Suppressor macrophage (primary cell): ENCODE data around the gene TNFAIP3.
A peak's percentile ranks its signal among the peaks of the same experiment; 100 is the strongest.
"Not testable (repeated sequence)": the region's sequence is repeated elsewhere in the genome, so short reads cannot be mapped to it uniquely, and the experiment has no call there.

ENCODE experiments used
- DNase-seq, 4 experiments: peaks; one replicate each; pipeline ENCODE4 v3.0.0-alpha.2; 2020 to 2022
- total RNA-seq, 17 experiments: gene quantifications; one replicate each; lab custom pipeline; 2026; ENCODE audit warnings: mixed read lengths in 6 of 17, inconsistent platforms in 3 of 17; lab: John Stamatoyannopoulos, UW

TNFAIP3 gene
- 38.9 to 3,161 (median 75.7) reads per million in 17 experiments for total RNA-seq

- peak; percentile 97 to 99 (median 98) for DNase-seq
These were observed at the start of gene TNFAIP3 for GRCh38 chr6:137866914-137867684. Gene TNFAIP3, plus strand, starts transcription at chr6:137867259. Its CDS starts 3,969 bp downstream, at chr6:137871228.

- DNase-seq, result no peak
These were observed 48.6 kb upstream of the TNFAIP3 start for GRCh38 chr6:137818440-137818839.

- DNase-seq, result peak in 3 of 4 experiments; percentile 26 to 31 (median 29)
These were observed 47.3 kb upstream of the TNFAIP3 start for GRCh38 chr6:137819740-137820139.

GRCh38 chr6:137820425-137820824, 46.6 kb upstream of the TNFAIP3 start:
- DNase-seq, result no peak

- DNase-seq, result no peak
These were observed 46.1 kb upstream of the TNFAIP3 start for GRCh38 chr6:137820952-137821351.

- DNase-seq, result no peak
These were observed 45.6 kb upstream of the TNFAIP3 start for GRCh38 chr6:137821491-137821890.

- peak; percentile 41 to 63 (median 54) for DNase-seq
These were observed 43.1 kb upstream of the TNFAIP3 start for GRCh38 chr6:137823826-137824555.

- DNase-seq, result no peak
These were observed 42.5 kb upstream of the TNFAIP3 start for GRCh38 chr6:137824556-137824879.

GRCh38 chr6:137824896-137825295, 42.2 kb upstream of the TNFAIP3 start:
- no peak for DNase-seq

GRCh38 chr6:137827411-137827940, 39.6 kb upstream of the TNFAIP3 start:
- DNase-seq, result no peak

GRCh38 chr6:137827977-137828810, 38.9 kb upstream of the TNFAIP3 start:
- DNase-seq, result no peak

- DNase-seq, result no peak
These were observed 37.4 kb upstream of the TNFAIP3 start for GRCh38 chr6:137829641-137830083.

GRCh38 chr6:137830511-137830911, 36.5 kb upstream of the TNFAIP3 start:
- DNase-seq, result peak in 2 of 4 experiments; percentile 37 to 46

- peak in 1 of 4 experiments; percentile 31 for DNase-seq
These were observed 34.9 kb upstream of the TNFAIP3 start for GRCh38 chr6:137832110-137832509.

GRCh38 chr6:137834508-137834907, 32.6 kb upstream of the TNFAIP3 start:
- DNase-seq, result no peak

- DNase-seq, result no peak
These were observed 30.3 kb upstream of the TNFAIP3 start for GRCh38 chr6:137836788-137837187.

- DNase-seq, result not testable (repeated sequence)
These were observed 29.0 kb upstream of the TNFAIP3 start for GRCh38 chr6:137838090-137838489.

- DNase-seq, result not testable (repeated sequence)
These were observed 28.5 kb upstream of the TNFAIP3 start for GRCh38 chr6:137838597-137838996.

GRCh38 chr6:137839076-137839475, 28.0 kb upstream of the TNFAIP3 start:
- no peak for DNase-seq

- DNase-seq, result no peak
These were observed 26.8 kb upstream of the TNFAIP3 start for GRCh38 chr6:137840252-137840651.

GRCh38 chr6:137843211-137843610, 23.8 kb upstream of the TNFAIP3 start:
- peak; percentile 56 to 84 (median 70) for DNase-seq

GRCh38 chr6:137844327-137844726, 22.7 kb upstream of the TNFAIP3 start:
- DNase-seq, result not testable (repeated sequence)
